ENCODE results near the gene OXA1L.
"Not testable (repeated sequence)": the region's sequence is repeated elsewhere in the genome, so short reads cannot be mapped to it uniquely, and the experiment has no call there.

Gene OXA1L

GRCh38 chr14:22766457-22767322, at the start of gene OXA1L:
Gene OXA1L, plus strand, starts transcription at chr14:22766688. Its CDS starts 14 bp downstream, at chr14:22766702.
- DNase-seq = peak; percentile 96
- Histone ChIP-seq H3K9me3 (ENCODE audit: severe bottlenecking) (no peaks in the 10 kb centered on the region), H3K27me3 (ENCODE audit: insufficient read depth, low read depth, severe bottlenecking) (no peaks in the 10 kb centered on the region), H3K4me3 (ENCODE audit: low read depth, low read length) (peak within 1 kb of the TSS; percentile 67), H3K27ac (peak within 1 kb of the TSS; percentile 83), H3K36me3 (peaks cover 36% of the 10 kb centered on the region)
- no peak for TF ChIP-seq CTCF (IDR thresholded peaks at IDR 0.05; ENCODE audit: low read depth, low read length)

- no peak overlapping the region for H3K4me3 ChIP-seq (ENCODE audit: low read depth, low read length)
- H3K27ac ChIP-seq = no peak overlapping the region
- no peak for DNase-seq
- no peak for TF ChIP-seq CTCF (IDR thresholded peaks at IDR 0.05; ENCODE audit: low read depth, low read length)
- H3K36me3 ChIP-seq = no peaks in the 10 kb centered on the region
- no peaks in the 10 kb centered on the region for H3K27me3 ChIP-seq (ENCODE audit: insufficient read depth, low read depth, severe bottlenecking)
- H3K9me3 ChIP-seq (ENCODE audit: severe bottlenecking) = peaks cover 3% of the 10 kb centered on the region
Observed at GRCh38 chr14:22718091-22718490, 48.4 kb upstream of the OXA1L start.

GRCh38 chr14:22721213-22721612, 45.3 kb upstream of the OXA1L start:
- Histone ChIP-seq H3K27ac (no peak overlapping the region), H3K36me3 (no peaks in the 10 kb centered on the region), H3K9me3 (ENCODE audit: severe bottlenecking) (peaks cover 3% of the 10 kb centered on the region), H3K4me3 (ENCODE audit: low read depth, low read length) (no peak overlapping the region), H3K27me3 (ENCODE audit: insufficient read depth, low read depth, severe bottlenecking) (no peaks in the 10 kb centered on the region)
- DNase-seq = no peak
- no peak for TF ChIP-seq CTCF (IDR thresholded peaks at IDR 0.05; ENCODE audit: low read depth, low read length)

GRCh38 chr14:22723815-22724214, 42.7 kb upstream of the OXA1L start:
- no peak for TF ChIP-seq CTCF (IDR thresholded peaks at IDR 0.05; ENCODE audit: low read depth, low read length)
- Histone ChIP-seq H3K4me3 (ENCODE audit: low read depth, low read length) (no peak overlapping the region), H3K36me3 (no peaks in the 10 kb centered on the region), H3K27ac (no peak overlapping the region), H3K27me3 (ENCODE audit: insufficient read depth, low read depth, severe bottlenecking) (no peaks in the 10 kb centered on the region), H3K9me3 (ENCODE audit: severe bottlenecking) (peaks cover 7% of the 10 kb centered on the region)
- DNase-seq = no peak

GRCh38 chr14:22724847-22725246, 41.6 kb upstream of the OXA1L start:
- H3K36me3 ChIP-seq; H3K9me3 ChIP-seq (ENCODE audit: severe bottlenecking); H3K27ac ChIP-seq; H3K27me3 ChIP-seq (ENCODE audit: insufficient read depth, low read depth, severe bottlenecking); H3K4me3 ChIP-seq (ENCODE audit: low read depth, low read length): not testable (repeated sequence)
- peak; percentile 13 for DNase-seq

- not testable (repeated sequence) for H3K9me3 ChIP-seq (ENCODE audit: severe bottlenecking); H3K36me3 ChIP-seq; H3K27ac ChIP-seq; H3K4me3 ChIP-seq (ENCODE audit: low read depth, low read length); H3K27me3 ChIP-seq (ENCODE audit: insufficient read depth, low read depth, severe bottlenecking)
- peak; percentile 23 for DNase-seq
Observed at GRCh38 chr14:22725374-22725773, 41.1 kb upstream of the OXA1L start.

- H3K9me3 ChIP-seq (ENCODE audit: severe bottlenecking) = peaks cover 7% of the 10 kb centered on the region
- no peak overlapping the region for H3K27ac ChIP-seq
- DNase-seq = no peak
- TF ChIP-seq CTCF (IDR thresholded peaks at IDR 0.05; ENCODE audit: low read depth, low read length) = no peak
- H3K36me3 ChIP-seq = no peaks in the 10 kb centered on the region
- no peaks in the 10 kb centered on the region for H3K27me3 ChIP-seq (ENCODE audit: insufficient read depth, low read depth, severe bottlenecking)
- no peak overlapping the region for H3K4me3 ChIP-seq (ENCODE audit: low read depth, low read length)
Observed at GRCh38 chr14:22726012-22726411, 40.5 kb upstream of the OXA1L start.

GRCh38 chr14:22732062-22732461, 34.4 kb upstream of the OXA1L start:
- not testable (repeated sequence) for H3K9me3 ChIP-seq (ENCODE audit: severe bottlenecking); DNase-seq; H3K4me3 ChIP-seq (ENCODE audit: low read depth, low read length); H3K27ac ChIP-seq; H3K36me3 ChIP-seq; H3K27me3 ChIP-seq (ENCODE audit: insufficient read depth, low read depth, severe bottlenecking)
